Measurements from ENCODE around the gene RNU1-1. TPM values are rescaled to one million over a fixed set of nuclear protein-coding genes. Genes with fewer than 3 reads are reported as not detected.
"Not testable (repeated sequence)": the region's sequence is repeated elsewhere in the genome, so short reads cannot be mapped to it uniquely, and the experiment has no call there.

RNU1-1 gene
- 1,000 to 10,000 TPM in 1 of 2 experiments, 100 to 1,000 TPM in 1; 907 to 1,003 TPM for total RNA-seq

- CTCF ChIA-PET = not testable (repeated sequence)
- POLR2A ChIA-PET = interaction anchor here (0.7 to 1.7 kb wide), 4 partner anchors 193 to 391 kb away, joined by 3 to 14 read pairs (median 4); partner anchors contain the start of gene RNU1-2
These were observed at the start of gene RNU1-1 for GRCh38 chr1:16514107-16515055. TSS of gene RNU1-1 (minus strand) at chr1:16514285.

GRCh38 chr1:16561035-16561434, 47.0 kb upstream of the RNU1-1 start:
- CTCF ChIA-PET, POLR2A ChIA-PET: not testable (repeated sequence)

GRCh38 chr1:16560498-16560897, 46.4 kb upstream of the RNU1-1 start:
- POLR2A ChIA-PET, CTCF ChIA-PET: not testable (repeated sequence)

DNA sequence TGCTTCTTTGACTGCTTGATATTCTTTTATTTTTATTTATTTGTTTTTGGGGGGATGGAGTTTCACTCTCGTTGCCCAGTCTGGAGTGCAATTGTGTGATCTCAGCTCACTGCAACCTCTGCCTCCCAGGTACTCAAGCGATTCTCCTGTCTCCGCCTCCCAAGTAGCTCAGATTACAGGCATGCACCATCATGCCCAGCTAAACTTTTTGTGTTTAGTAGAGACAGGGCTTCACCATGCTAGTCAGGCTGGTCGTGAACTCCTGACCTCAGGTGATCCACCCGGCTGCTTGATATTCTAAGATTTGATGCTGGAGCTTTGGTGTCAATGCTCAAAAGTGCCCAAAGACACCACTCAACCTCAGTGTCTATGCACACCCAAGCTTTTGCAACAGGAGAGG, 45.6 kb upstream of the RNU1-1 start:
- CTCF ChIA-PET, POLR2A ChIA-PET: not testable (repeated sequence)

DNA sequence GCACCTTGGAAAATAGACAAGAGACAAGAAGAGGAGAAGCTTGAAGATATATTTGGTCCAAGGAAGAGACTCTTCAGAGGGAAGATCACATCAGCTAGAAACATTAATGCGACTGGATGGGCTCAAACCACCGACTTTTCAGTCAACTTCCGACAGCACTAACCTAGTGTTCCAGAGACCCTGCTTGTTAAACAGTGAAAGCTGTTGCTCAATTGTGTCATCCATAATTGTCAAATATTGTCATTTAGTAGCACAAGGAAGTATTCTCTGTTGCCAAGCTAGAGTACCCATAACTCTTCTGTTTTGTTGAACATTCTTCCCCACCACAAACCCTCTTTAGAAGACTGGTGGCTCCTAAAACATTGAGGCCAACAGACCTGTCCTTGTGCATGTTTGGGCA, 42.9 kb upstream of the RNU1-1 start:
- CTCF ChIA-PET, POLR2A ChIA-PET: not testable (repeated sequence)

GRCh38 chr1:16553244-16553643, 39.2 kb upstream of the RNU1-1 start:
- POLR2A ChIA-PET, CTCF ChIA-PET: not testable (repeated sequence)

DNA sequence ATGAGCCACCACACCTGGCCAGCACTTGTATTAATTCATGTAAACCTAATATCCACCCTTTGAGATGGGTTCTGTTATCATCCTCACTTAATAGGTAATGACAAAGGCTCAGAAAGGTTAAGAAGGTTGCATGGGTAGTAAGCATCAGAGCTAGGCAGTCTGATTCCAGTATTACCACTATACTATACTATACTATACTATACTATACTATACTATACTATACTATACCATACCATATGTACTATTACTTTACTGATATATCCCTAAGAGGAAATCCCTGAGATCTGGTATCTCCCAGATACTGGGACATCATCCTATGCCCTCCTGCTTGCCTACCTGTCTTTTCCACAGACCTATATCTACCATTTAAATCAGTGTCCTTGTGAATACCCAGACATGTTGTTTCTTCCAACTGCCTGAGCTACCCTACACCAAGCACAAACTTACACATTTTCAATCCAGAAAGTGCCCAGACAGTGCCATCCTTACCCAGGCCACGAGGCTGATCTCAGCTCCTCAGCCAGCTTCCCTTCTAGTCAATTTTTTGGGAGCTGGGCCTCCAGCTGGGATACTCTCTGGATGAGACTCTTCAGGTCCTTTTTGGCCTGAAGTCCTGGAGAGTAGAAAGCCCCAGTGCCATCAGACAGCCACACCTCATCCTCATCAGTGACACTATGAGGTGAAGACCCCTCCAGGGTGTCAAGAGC, 36.3 kb upstream of the RNU1-1 start:
- POLR2A ChIA-PET, CTCF ChIA-PET: not testable (repeated sequence)

GRCh38 chr1:16549545-16549944, 35.5 kb upstream of the RNU1-1 start:
- CTCF ChIA-PET, POLR2A ChIA-PET: not testable (repeated sequence)

DNA sequence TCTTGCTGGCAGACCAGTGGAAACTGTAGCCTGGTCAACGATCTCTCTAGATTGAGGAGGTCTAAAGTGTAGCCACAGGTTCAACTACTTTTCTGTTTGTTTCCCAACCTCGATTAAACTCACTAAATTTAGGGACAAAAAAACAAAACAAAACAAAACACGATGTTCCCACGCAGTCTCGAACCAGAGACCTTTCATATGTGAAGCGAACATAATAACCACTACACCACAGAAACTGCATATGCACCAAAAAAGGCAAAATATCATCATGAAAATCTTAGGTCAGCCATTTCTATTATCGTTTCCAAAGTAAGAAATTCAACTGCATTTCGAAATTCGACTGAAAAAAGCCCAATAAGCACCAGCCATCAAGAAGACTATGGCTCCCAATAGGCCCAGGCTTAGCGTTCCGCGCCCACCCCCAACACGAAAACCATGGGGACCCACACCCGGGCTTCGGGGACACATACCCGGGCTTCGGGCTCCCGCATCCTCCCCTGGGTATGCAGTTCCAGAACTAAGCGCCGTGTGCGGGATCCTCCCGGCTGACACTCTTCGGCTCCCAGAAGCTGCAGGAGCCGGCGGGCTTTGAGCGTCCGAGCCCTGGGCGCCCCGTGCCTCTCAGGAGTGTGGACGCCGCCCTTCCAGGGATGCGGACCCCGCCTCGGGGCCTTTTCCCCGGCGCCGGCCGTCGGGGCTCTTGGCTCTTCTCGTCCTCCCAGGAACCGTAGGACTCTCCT, 33.6 kb upstream of the RNU1-1 start:
- POLR2A ChIA-PET, CTCF ChIA-PET: not testable (repeated sequence)

DNA sequence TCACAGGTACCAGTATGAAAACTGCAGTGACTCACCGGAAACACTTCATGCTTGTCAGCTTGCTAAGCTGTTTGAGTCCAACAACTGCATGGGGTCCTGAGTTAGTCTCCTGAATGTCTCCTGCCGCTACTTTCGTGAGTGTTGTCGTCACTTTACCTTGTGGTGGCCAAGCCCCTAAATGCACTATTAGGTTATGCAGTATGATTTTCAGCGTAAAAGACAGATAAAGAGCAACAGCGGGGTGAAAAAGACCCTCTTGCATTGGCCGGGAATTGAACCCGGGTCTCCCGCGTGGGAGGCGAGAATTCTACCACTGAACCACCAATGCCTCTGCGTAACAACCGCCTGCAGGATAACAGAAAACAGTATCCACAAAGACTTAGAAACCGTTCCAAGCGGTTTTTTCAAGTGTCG, 31.6 kb upstream of the RNU1-1 start:
- POLR2A ChIA-PET = not testable (repeated sequence)

DNA sequence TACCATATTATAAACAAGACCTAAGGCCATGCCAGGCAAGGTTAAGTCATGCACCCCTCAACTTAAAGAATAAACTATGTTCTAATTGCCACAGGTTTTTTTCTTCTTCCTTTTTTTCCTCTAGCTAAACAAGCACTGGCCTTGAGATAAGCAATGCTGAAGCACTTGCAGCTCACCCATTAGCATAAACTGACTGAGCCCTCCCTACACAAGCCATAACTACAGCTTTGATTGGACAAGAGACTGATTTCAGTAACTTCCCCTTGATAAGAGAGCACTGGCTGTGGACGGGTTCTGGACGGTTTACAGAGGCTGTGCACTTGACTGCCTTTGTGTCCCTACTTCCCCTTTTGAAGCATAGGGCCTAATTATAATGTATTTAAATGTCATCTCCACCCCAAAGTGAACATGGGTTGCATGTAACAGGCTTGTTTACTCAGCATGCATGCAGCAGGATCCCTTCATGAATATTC, 26.4 kb upstream of the RNU1-1 start:
- CTCF ChIA-PET, POLR2A ChIA-PET: not testable (repeated sequence)

More for the DNA sequence above, 31.6 kb upstream of the RNU1-1 start:
- CTCF ChIA-PET = not testable (repeated sequence)

DNA sequence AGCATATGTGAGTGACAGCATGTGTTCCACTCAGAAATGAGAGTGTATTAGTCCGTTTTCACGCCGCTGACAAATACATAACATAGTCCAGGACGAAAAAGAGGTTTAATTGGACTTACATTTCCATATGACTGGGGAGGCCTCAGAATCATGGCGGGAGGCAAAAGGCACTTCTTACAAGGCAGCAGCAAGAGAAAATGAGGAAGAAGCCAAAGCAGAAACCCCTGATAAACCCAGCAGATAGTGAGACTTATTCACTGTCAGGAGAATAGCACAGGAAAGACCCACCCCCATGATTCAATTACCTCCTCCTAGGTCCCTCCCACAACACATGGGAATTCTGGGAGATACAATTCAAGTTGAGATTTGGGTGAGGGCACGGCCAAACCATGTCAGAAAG, 23.4 kb upstream of the RNU1-1 start:
- POLR2A ChIA-PET, CTCF ChIA-PET: not testable (repeated sequence)

- POLR2A ChIA-PET, CTCF ChIA-PET: not testable (repeated sequence)
These were observed 22.7 kb upstream of the RNU1-1 start for GRCh38 chr1:16536796-16537195.

- CTCF ChIA-PET, POLR2A ChIA-PET: not testable (repeated sequence)
These were observed 21.8 kb upstream of the RNU1-1 start for GRCh38 chr1:16535898-16536297.

GRCh38 chr1:16535487-16535886, 21.4 kb upstream of the RNU1-1 start:
- CTCF ChIA-PET, POLR2A ChIA-PET: not testable (repeated sequence)

DNA sequence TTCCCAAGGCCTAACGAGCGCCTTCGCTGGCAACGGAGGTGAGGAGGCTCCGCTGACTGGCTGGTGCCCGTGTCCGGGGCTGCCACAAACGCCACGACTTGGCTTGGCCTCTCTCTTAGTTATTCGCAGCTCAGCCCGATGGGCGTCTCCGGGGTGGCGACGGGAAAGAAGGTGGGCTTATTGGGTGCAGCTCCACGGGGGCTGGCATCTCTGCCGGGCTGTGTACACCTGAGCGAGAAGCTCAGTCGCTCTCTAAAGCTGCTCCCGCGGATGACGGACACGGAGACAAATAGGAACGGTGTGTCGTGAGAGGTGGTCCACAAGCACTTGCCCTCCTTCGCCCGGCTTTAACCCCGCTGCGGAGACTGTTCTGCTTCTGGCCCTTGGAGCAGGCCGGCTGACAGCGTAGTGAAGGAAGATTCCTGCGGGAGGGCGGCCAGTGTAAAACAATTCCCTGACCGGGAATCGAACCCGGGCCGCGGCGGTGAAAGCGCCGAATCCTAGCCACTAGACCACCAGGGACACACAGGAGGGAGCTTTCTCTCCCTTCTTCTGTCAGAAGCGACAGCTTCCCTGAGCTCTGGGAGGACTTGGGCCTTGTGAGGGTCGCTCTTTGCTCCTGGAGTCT, 20.9 kb upstream of the RNU1-1 start:
- CTCF ChIA-PET, POLR2A ChIA-PET: not testable (repeated sequence)

- CTCF ChIA-PET, POLR2A ChIA-PET: not testable (repeated sequence)
These were observed 20.2 kb upstream of the RNU1-1 start for GRCh38 chr1:16534239-16534828.

DNA sequence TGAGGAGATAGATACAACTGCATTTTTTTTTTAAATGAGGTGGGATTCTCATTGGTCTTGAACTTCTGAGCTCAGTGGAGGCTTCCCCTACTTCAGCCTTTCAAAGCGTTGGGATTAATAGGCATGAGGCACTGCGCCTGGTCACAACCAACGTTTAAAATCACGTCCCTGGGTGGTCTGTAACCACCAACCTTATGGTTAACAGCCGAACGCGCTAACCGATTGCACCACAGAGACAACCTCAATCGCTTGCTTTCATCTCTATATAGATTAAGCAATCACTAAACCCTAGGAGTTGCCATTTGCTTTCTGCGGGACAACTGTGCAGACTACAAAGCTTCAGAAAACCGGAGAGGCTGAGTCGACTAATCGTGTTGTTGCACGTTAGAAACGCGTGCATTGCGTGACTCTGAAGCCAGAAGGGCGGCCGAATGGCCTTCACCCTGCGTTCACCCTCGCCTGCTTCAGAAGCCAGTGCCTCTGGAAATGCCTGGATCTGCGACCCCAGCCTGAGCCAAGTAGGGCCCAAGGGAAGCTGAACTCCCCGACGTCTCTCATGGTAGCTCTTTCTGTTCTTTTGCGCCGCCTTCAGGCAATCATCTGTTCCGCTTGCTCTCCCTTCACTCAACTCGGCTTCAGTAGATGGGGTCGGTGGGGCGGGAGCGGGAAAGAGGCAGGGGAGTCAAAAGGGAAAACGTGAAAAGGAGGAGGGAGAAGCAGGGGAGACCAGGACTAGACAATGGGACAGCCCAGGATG, 18.3 kb upstream of the RNU1-1 start:
- POLR2A ChIA-PET, CTCF ChIA-PET: not testable (repeated sequence)

- POLR2A ChIA-PET, CTCF ChIA-PET: not testable (repeated sequence)
These were observed 14.3 kb upstream of the RNU1-1 start for GRCh38 chr1:16528338-16528737.

All from activated CD8-positive, alpha-beta memory T cell treated with anti-CD3 and anti-CD28 coated beads for 36 hours (primary cell).